GM23338 (cell line): ENCODE measurements around the gene DACH1. TPM values are rescaled to one million over a fixed set of nuclear protein-coding genes. Genes with fewer than 3 reads are reported as not detected.

ENCODE experiments used
- ATAC-seq: fragments of 200-7000 bp; cut with Tn5 transposase; 3 replicates; pipeline ENCODE4 v1.9.1; 2020
- DNase-seq: peaks from one replicate; pipeline ENCODE4 v3.0.0-alpha.2; 2015; ENCODE audit warnings: low spot score
- H2AFZ ChIP-seq: fragments of 200-600 bp; sonication (generic); 2 replicates; pipeline ENCODE4 v1.8.0; 2016; ENCODE audit warnings: antibody characterized with exemption, mild to moderate bottlenecking, moderate library complexity
- H3F3A ChIP-seq: fragments of 200-600 bp; sonication (generic); replicated peaks from 2 replicates; pipeline ENCODE4 v1.8.0; 2017; ENCODE audit warnings: antibody characterized with exemption, mixed run types, low read depth
- H3K27ac ChIP-seq: fragments of 200-600 bp; sonication (generic); 2 replicates; pipeline ENCODE4 v1.6.1; 2016; ENCODE audit warnings: low read depth
- H3K27me3 ChIP-seq: fragments of 200-600 bp; sonication (generic); 2 replicates; pipeline ENCODE4 v1.8.0; 2016; ENCODE audit warnings: mild to moderate bottlenecking, mixed run types, moderate library complexity; ENCODE audit not compliant: insufficient read depth
- H3K36me3 ChIP-seq: fragments of 200-600 bp; sonication (generic); 2 replicates; pipeline ENCODE4 v1.8.0; 2016; ENCODE audit warnings: mild to moderate bottlenecking; ENCODE audit not compliant: insufficient read depth
- H3K4me1 ChIP-seq: fragments of 200-600 bp; sonication (generic); 2 replicates; pipeline ENCODE4 v1.8.0; 2016; ENCODE audit warnings: mild to moderate bottlenecking, moderate library complexity; ENCODE audit not compliant: insufficient read depth
- H3K4me2 ChIP-seq: fragments of 200-600 bp; sonication (generic); 2 replicates; pipeline ENCODE4 v1.7.1; 2017; ENCODE audit warnings: mixed run types
- H3K4me3 ChIP-seq: fragments of 200-600 bp; sonication (generic); 2 replicates; pipeline ENCODE4 v1.6.1; 2016; ENCODE audit warnings: mixed run types
- H3K79me2 ChIP-seq: fragments of 200-600 bp; sonication (generic); replicated peaks from 2 replicates; pipeline ENCODE4 v1.8.0; 2017; ENCODE audit warnings: mild to moderate bottlenecking; ENCODE audit not compliant: insufficient read depth
- H3K9me2 ChIP-seq: fragments of 200-600 bp; sonication (generic); 2 replicates; pipeline ENCODE4 v1.8.0; 2017; ENCODE audit not compliant: insufficient read depth
- H4K20me1 ChIP-seq: fragments of 200-600 bp; sonication (generic); replicated peaks from 2 replicates; pipeline ENCODE4 v1.8.0; 2017; ENCODE audit warnings: mild to moderate bottlenecking; ENCODE audit not compliant: insufficient read depth
- H3K27ac Mint-ChIP-seq: 2 replicates; pipeline ENCODE4 v1.8.0; 2020; ENCODE audit warnings: inconsistent platforms, mild to moderate bottlenecking, moderate library complexity, mixed read lengths
- H3K27me3 Mint-ChIP-seq: 3 replicates; pipeline ENCODE4 v1.8.0; 2022; ENCODE audit warnings: low read depth, mild to moderate bottlenecking, moderate library complexity, mixed read lengths, inconsistent platforms; ENCODE audit not compliant: insufficient read depth, poor library complexity
- H3K36me3 Mint-ChIP-seq: 3 replicates; pipeline ENCODE4 v1.8.0; 2021; ENCODE audit warnings: low read depth, mild to moderate bottlenecking, inconsistent platforms, moderate library complexity, mixed read lengths
- H3K4me1 Mint-ChIP-seq: 3 replicates; pipeline ENCODE4 v1.8.0; 2020; ENCODE audit warnings: mild to moderate bottlenecking, inconsistent platforms, mixed read lengths
- H3K4me3 Mint-ChIP-seq: 3 replicates; pipeline ENCODE4 v1.8.0; 2021; ENCODE audit warnings: moderate library complexity, mild to moderate bottlenecking, inconsistent platforms, mixed read lengths
- H3K9me3 Mint-ChIP-seq: 3 replicates; pipeline ENCODE4 v1.8.0; 2020; ENCODE audit warnings: moderate library complexity, mild to moderate bottlenecking, inconsistent platforms, mixed read lengths
- CREB1 ChIP-seq: fragments of 250-450 bp; sonication (Bioruptor Pico); IDR thresholded peaks from 2 replicates; pipeline ENCODE4 v1.5.0; 2020; ENCODE audit warnings: low read depth, mild to moderate bottlenecking, moderate library complexity
- CTCF ChIP-seq, 2 experiments: fragments of 200-600 bp in 1 of 2; sonication (generic) in 1 of 2; conservative IDR thresholded peaks; 2 replicates each; pipeline versions ENCODE4 v1.5.1 to v1.6.1; 2016 to 2017; ENCODE audit warnings: antibody characterized with exemption in 2 of 2, low read depth in 2 of 2, mild to moderate bottlenecking in 2 of 2, moderate library complexity in 1 of 2
- ETS1 ChIP-seq: IDR thresholded peaks from 2 replicates; pipeline ENCODE4 v1.6.1; 2016; ENCODE audit warnings: antibody characterized with exemption
- EZH2 ChIP-seq: fragments of 200-600 bp; sonication (generic); IDR thresholded peaks from one replicate; pipeline ENCODE4 v1.8.0; 2017; ENCODE audit warnings: antibody characterized with exemption, mild to moderate bottlenecking, low read depth; ENCODE audit not compliant: unreplicated experiment
- EZH2phosphoT487 ChIP-seq: fragments of 200-600 bp; sonication (generic); IDR thresholded peaks from one replicate; pipeline ENCODE4 v1.8.1; 2018; ENCODE audit warnings: antibody characterized with exemption; ENCODE audit not compliant: unreplicated experiment
- JUNB ChIP-seq: IDR thresholded peaks from one replicate; pipeline ENCODE4 v1.6.1; 2016; ENCODE audit warnings: antibody characterized with exemption; ENCODE audit not compliant: unreplicated experiment
- NANOG ChIP-seq: IDR thresholded peaks from 2 replicates; pipeline ENCODE4 v1.6.1; 2016; ENCODE audit warnings: antibody characterized with exemption, borderline replicate concordance
- POLR2AphosphoS5 ChIP-seq: IDR thresholded peaks from 2 replicates; pipeline ENCODE4 v1.6.1; 2016; ENCODE audit warnings: antibody characterized with exemption, low read depth
- REST ChIP-seq: IDR thresholded peaks from one replicate; pipeline ENCODE4 v1.6.1; 2018; ENCODE audit warnings: antibody characterized with exemption; ENCODE audit not compliant: unreplicated experiment
- STAT1 ChIP-seq: IDR thresholded peaks from one replicate; pipeline ENCODE4 v1.6.1; 2016; ENCODE audit warnings: antibody characterized with exemption; ENCODE audit not compliant: unreplicated experiment
- ZNF114 ChIP-seq: fragments of 250-450 bp; sonication (Bioruptor Pico); IDR thresholded peaks from 2 replicates; pipeline ENCODE4 v1.5.0; 2020; ENCODE audit warnings: mild to moderate bottlenecking, moderate library complexity
- ZNF331 ChIP-seq: fragments of 250-450 bp; sonication (Bioruptor Pico); IDR thresholded peaks from 2 replicates; pipeline ENCODE4 v1.5.0; 2020; ENCODE audit warnings: low read depth, mild to moderate bottlenecking, moderate library complexity
- ZNF462 ChIP-seq: fragments of 250-450 bp; sonication (Bioruptor Pico); IDR thresholded peaks from 2 replicates; pipeline ENCODE4 v1.5.0; 2020; ENCODE audit warnings: mild to moderate bottlenecking, moderate library complexity
- polyA plus RNA-seq: library from polyadenylated mRNA; unstranded; fragments of >200 nt; fragmentation: Nextera tagmentation; extraction: Ambion mirVana; gene quantifications from 2 replicates; pipeline ENCODE4 v1.2.1, GENCODE V29; 2016
- total RNA-seq: library from RNA; depleted of rRNA; stranded (reverse); fragments of >200 nt; shearing (Covaris generic); gene quantifications from 2 replicates; pipeline ENCODE4 v1.2.3, GENCODE V29; 2014

The DACH1 gene
- total and polyA plus RNA-seq, 2 experiments from 2014 or later = 0.45 to 0.57 TPM

GRCh38 chr13:71789693-71790329 is 77.2 kb downstream of the DACH1 start:
- TF ChIP-seq ZNF114 (CRISPR knock-in tag) = no peak
- no peak for TF ChIP-seq NANOG
- TF ChIP-seq REST = no peak
- no peak for TF ChIP-seq JUNB
- TF ChIP-seq EZH2phosphoT487 = no peak
- TF ChIP-seq CTCF (conservative IDR thresholded peaks at IDR 0.05; ENCODE audit: low read depth in 2 of 2) = no peak
- TF ChIP-seq CREB1 (CRISPR knock-in tag) = no peak
- TF ChIP-seq EZH2 = no peak
- TF ChIP-seq ETS1 = no peak
- no peak for TF ChIP-seq ZNF331
- no peak for TF ChIP-seq ZNF462
- no peak for TF ChIP-seq STAT1
- TF ChIP-seq POLR2AphosphoS5 = no peak
- H3F3A ChIP-seq = no peaks in the 10 kb centered on the region
- no peak for ATAC-seq
- H3K27me3 ChIP-seq = no peaks in the 10 kb centered on the region
- no peak overlapping the region for H3K27ac ChIP-seq
- no peaks in the 10 kb centered on the region for H3K79me2 ChIP-seq
- no peak for DNase-seq
- no peak overlapping the region for H3K4me3 Mint-ChIP-seq
- no peak overlapping the region for H3K4me3 ChIP-seq
- no peaks in the 10 kb centered on the region for H3K9me2 ChIP-seq
- H3K36me3 ChIP-seq = no peaks in the 10 kb centered on the region
- H2AFZ ChIP-seq = no peak overlapping the region
- H3K9me3 Mint-ChIP-seq = no peaks in the 10 kb centered on the region
- no peaks in the 10 kb centered on the region for H4K20me1 ChIP-seq
- no peaks in the 10 kb centered on the region for H3K36me3 Mint-ChIP-seq
- peaks cover 23% of the 10 kb centered on the region for H3K4me1 Mint-ChIP-seq
- no peak overlapping the region for H3K4me2 ChIP-seq
- H3K27me3 Mint-ChIP-seq = peaks cover 1% of the 10 kb centered on the region
- H3K27ac Mint-ChIP-seq = no peak overlapping the region
- peaks cover 29% of the 10 kb centered on the region for H3K4me1 ChIP-seq
